ENCODE data around the gene SEMA4C. TPM values are rescaled to one million over a fixed set of nuclear protein-coding genes. Genes with fewer than 3 reads are reported as not detected.
A peak's percentile ranks its signal among the peaks of the same experiment; 100 is the strongest.

Gene SEMA4C
- total and polyA plus RNA-seq, 9 of the 15 experiments (the other 6 are each of a cell fraction or from before 2014, with no cell fraction given): 0.32 to 59.7 (median 23.9) TPM

DNA sequence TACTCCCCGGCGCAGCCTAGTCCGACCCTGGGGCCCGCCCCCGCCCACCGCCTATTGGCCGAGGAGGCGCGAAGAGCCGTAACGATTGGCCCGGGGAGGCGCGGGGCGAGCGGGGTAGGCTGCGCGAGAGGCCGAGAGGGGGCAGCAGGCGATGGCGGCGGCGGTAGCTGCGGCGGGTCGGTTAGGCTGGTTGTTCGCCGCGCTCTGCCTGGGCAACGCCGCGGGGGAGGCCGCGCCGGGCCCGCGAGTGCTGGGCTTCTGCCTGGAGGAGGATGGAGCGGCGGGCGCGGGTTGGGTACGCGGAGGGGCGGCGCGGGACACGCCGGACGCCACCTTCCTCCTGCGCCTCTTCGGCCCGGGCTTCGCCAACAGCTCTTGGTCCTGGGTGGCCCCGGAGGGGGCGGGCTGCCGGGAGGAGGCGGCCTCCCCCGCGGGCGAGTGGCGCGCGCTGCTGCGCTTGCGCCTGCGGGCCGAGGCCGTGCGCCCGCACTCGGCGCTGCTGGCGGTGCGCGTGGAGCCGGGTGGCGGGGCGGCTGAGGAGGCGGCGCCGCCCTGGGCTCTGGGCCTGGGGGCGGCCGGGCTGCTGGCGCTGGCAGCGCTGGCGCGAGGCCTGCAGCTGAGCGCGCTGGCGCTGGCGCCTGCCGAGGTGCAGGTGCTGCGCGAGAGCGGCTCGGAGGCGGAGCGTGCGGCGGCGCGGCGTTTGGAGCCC is 53.6 kb downstream of the SEMA4C start, which contains the start of gene CNNM3 (continued):
- TF ChIP-seq ZNF583 (CRISPR knock-in tag; IDR thresholded peaks at IDR 0.05): no peak
- TF ChIP-seq MCM7 (IDR thresholded peaks at IDR 0.05): no peak
- no peak for TF ChIP-seq RBM39 (optimal IDR thresholded peaks at IDR 0.05; ENCODE audit: low read depth, low read length)
- TF ChIP-seq KLF13 (tag; IDR thresholded peaks at IDR 0.05; ENCODE audit: borderline replicate concordance, low read depth): peak; percentile 82; the same call in 1 of the 2 replicates
- TF ChIP-seq, protein P1, sequence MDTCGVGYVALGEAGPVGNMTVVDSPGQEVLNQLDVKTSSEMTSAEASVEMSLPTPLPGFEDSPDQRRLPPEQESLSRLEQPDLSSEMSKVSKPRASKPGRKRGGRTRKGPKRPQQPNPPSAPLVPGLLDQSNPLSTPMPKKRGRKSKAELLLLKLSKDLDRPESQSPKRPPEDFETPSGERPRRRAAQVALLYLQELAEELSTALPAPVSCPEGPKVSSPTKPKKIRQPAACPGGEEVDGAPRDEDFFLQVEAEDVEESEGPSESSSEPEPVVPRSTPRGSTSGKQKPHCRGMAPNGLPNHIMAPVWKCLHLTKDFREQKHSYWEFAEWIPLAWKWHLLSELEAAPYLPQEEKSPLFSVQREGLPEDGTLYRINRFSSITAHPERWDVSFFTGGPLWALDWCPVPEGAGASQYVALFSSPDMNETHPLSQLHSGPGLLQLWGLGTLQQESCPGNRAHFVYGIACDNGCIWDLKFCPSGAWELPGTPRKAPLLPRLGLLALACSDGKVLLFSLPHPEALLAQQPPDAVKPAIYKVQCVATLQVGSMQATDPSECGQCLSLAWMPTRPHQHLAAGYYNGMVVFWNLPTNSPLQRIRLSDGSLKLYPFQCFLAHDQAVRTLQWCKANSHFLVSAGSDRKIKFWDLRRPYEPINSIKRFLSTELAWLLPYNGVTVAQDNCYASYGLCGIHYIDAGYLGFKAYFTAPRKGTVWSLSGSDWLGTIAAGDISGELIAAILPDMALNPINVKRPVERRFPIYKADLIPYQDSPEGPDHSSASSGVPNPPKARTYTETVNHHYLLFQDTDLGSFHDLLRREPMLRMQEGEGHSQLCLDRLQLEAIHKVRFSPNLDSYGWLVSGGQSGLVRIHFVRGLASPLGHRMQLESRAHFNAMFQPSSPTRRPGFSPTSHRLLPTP (IDR thresholded peaks at IDR 0.05; ENCODE audit: borderline replicate concordance, extremely low read depth, insufficient read length): peak; percentile 71
- TF ChIP-seq, protein P2, sequence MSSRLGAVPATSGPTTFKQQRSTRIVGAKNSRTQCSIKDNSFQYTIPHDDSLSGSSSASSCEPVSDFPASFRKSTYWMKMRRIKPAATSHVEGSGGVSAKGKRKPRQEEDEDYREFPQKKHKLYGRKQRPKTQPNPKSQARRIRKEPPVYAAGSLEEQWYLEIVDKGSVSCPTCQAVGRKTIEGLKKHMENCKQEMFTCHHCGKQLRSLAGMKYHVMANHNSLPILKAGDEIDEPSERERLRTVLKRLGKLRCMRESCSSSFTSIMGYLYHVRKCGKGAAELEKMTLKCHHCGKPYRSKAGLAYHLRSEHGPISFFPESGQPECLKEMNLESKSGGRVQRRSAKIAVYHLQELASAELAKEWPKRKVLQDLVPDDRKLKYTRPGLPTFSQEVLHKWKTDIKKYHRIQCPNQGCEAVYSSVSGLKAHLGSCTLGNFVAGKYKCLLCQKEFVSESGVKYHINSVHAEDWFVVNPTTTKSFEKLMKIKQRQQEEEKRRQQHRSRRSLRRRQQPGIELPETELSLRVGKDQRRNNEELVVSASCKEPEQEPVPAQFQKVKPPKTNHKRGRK (tag; IDR thresholded peaks at IDR 0.05): no peak
- TF ChIP-seq U2AF1 (optimal IDR thresholded peaks at IDR 0.05; ENCODE audit: low read depth, low read length): peak; percentile 51
- TF ChIP-seq, protein P3, sequence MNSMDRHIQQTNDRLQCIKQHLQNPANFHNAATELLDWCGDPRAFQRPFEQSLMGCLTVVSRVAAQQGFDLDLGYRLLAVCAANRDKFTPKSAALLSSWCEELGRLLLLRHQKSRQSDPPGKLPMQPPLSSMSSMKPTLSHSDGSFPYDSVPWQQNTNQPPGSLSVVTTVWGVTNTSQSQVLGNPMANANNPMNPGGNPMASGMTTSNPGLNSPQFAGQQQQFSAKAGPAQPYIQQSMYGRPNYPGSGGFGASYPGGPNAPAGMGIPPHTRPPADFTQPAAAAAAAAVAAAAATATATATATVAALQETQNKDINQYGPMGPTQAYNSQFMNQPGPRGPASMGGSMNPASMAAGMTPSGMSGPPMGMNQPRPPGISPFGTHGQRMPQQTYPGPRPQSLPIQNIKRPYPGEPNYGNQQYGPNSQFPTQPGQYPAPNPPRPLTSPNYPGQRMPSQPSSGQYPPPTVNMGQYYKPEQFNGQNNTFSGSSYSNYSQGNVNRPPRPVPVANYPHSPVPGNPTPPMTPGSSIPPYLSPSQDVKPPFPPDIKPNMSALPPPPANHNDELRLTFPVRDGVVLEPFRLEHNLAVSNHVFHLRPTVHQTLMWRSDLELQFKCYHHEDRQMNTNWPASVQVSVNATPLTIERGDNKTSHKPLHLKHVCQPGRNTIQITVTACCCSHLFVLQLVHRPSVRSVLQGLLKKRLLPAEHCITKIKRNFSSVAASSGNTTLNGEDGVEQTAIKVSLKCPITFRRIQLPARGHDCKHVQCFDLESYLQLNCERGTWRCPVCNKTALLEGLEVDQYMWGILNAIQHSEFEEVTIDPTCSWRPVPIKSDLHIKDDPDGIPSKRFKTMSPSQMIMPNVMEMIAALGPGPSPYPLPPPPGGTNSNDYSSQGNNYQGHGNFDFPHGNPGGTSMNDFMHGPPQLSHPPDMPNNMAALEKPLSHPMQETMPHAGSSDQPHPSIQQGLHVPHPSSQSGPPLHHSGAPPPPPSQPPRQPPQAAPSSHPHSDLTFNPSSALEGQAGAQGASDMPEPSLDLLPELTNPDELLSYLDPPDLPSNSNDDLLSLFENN (IDR thresholded peaks at IDR 0.05; ENCODE audit: low read depth in 2 of 2, low read length in 2 of 2): no peak
- no peak for TF ChIP-seq NFE2L1 (tag; IDR thresholded peaks at IDR 0.05; ENCODE audit: borderline replicate concordance, low read depth)
- TF ChIP-seq HNRNPK (IDR thresholded peaks at IDR 0.05; ENCODE audit: low read depth, low read length, poor library complexity, severe bottlenecking): peak; percentile 38
- no peak for TF ChIP-seq ZNF146 (CRISPR knock-in tag; IDR thresholded peaks at IDR 0.05; ENCODE audit: unreplicated experiment)
- no peak for TF ChIP-seq RFX1 (IDR thresholded peaks at IDR 0.05)
- no peak for TF ChIP-seq NR1H2 (CRISPR knock-in tag; IDR thresholded peaks at IDR 0.05)
- TF ChIP-seq XRCC5 (IDR thresholded peaks at IDR 0.05; ENCODE audit: low read depth, low read length): no peak; the same call in 1 of the 2 replicates
- TF ChIP-seq, protein P4, sequence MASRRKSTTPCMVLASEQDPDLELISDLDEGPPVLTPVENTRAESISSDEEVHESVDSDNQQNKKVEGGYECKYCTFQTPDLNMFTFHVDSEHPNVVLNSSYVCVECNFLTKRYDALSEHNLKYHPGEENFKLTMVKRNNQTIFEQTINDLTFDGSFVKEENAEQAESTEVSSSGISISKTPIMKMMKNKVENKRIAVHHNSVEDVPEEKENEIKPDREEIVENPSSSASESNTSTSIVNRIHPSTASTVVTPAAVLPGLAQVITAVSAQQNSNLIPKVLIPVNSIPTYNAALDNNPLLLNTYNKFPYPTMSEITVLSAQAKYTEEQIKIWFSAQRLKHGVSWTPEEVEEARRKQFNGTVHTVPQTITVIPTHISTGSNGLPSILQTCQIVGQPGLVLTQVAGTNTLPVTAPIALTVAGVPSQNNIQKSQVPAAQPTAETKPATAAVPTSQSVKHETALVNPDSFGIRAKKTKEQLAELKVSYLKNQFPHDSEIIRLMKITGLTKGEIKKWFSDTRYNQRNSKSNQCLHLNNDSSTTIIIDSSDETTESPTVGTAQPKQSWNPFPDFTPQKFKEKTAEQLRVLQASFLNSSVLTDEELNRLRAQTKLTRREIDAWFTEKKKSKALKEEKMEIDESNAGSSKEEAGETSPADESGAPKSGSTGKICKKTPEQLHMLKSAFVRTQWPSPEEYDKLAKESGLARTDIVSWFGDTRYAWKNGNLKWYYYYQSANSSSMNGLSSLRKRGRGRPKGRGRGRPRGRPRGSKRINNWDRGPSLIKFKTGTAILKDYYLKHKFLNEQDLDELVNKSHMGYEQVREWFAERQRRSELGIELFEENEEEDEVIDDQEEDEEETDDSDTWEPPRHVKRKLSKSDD (conservative IDR thresholded peaks at IDR 0.05; ENCODE audit: low read length): no peak
